Lower lobe of right lung (tissue), 2 donors: ENCODE results near the gene BCKDHB. TPM values are rescaled to one million over a fixed set of nuclear protein-coding genes. Genes with fewer than 3 reads are reported as not detected.
A peak's percentile ranks its signal among the peaks of the same experiment; 100 is the strongest.

Experiments used
- ATAC-seq, 2 donors: fragments of 200-7000 bp; cut with Tn5 transposase; one replicate each; pipeline ENCODE4 v1.9.1; 2020 to 2022; ENCODE audit warnings: mild to moderate bottlenecking in 2 of 2, moderate library complexity in 2 of 2
- DNase-seq: peaks from one replicate; pipeline ENCODE4 v3.0.0-alpha.2; 2020
- H3K27ac ChIP-seq: fragments of 200-600 bp; one replicate; pipeline ENCODE4 v1.8.0; 2022
- H3K27me3 ChIP-seq: fragments of 200-600 bp; one replicate; pipeline ENCODE4 v1.8.0; 2022; ENCODE audit warnings: low read depth
- H3K36me3 ChIP-seq: fragments of 200-600 bp; one replicate; pipeline ENCODE4 v1.8.0; 2022; ENCODE audit warnings: mild to moderate bottlenecking
- H3K4me1 ChIP-seq: fragments of 200-600 bp; one replicate; pipeline ENCODE4 v1.8.0; 2022
- H3K4me3 ChIP-seq: fragments of 200-600 bp; one replicate; pipeline ENCODE4 v1.8.0; 2022; ENCODE audit warnings: mild to moderate bottlenecking
- H3K9me3 ChIP-seq: fragments of 200-600 bp; one replicate; pipeline ENCODE4 v1.8.0; 2022
- CTCF ChIP-seq: fragments of 200-600 bp; IDR thresholded peaks from one replicate; pipeline ENCODE4 v1.8.0; 2022; ENCODE audit warnings: antibody characterized with exemption, mild to moderate bottlenecking
- intact Hi-C: fragments of 100-400 bp; cut with DNase I; formaldehyde crosslinking; loops from one replicate; pipeline ENCODE4 v1.11.0; 2022
- total RNA-seq: library from RNA; stranded (reverse); fragmentation: NEBNext Ultra II Directional; extraction: Animal tissue kit (Norgen Biotek cat#: 25700); gene quantifications from one replicate; pipeline ENCODE4 v1.2.1, GENCODE V29; 2021
- donor health status: DM: no; HTN: yes; CAD: no; lungs with severe emphysema.

The BCKDHB gene
- total RNA-seq, 1 donor from 2014 or later = 13.8 TPM

GRCh38 chr6:80151635-80152034 is 45.2 kb downstream of the BCKDHB start:
- H3K9me3 ChIP-seq = no peaks in the 10 kb centered on the region
- H3K27me3 ChIP-seq = no peaks in the 10 kb centered on the region
- H3K27ac ChIP-seq = no peak overlapping the region
- H3K4me3 ChIP-seq = no peak overlapping the region
- no peak for DNase-seq
- TF ChIP-seq CTCF = no peak
- no peak for ATAC-seq
- H3K4me1 ChIP-seq = no peaks in the 10 kb centered on the region
- no peaks in the 10 kb centered on the region for H3K36me3 ChIP-seq
- intact Hi-C loops = no loop called here

- ATAC-seq = no peak
- no peak for DNase-seq
- Histone ChIP-seq H3K4me1 (no peaks in the 10 kb centered on the region), H3K27ac (no peak overlapping the region), H3K9me3 (no peaks in the 10 kb centered on the region), H3K36me3 (no peaks in the 10 kb centered on the region), H3K4me3 (no peak overlapping the region), H3K27me3 (no peaks in the 10 kb centered on the region)
- intact Hi-C loops = no loop called here
- TF ChIP-seq CTCF = no peak
Measured at GRCh38 chr6:80154160-80154559, 47.7 kb downstream of the BCKDHB start.

- ATAC-seq = no peak
- Histone ChIP-seq H3K9me3 (no peaks in the 10 kb centered on the region), H3K4me3 (no peak overlapping the region), H3K36me3 (no peaks in the 10 kb centered on the region), H3K27ac (no peak overlapping the region), H3K27me3 (no peaks in the 10 kb centered on the region), H3K4me1 (no peaks in the 10 kb centered on the region)
- no peak for TF ChIP-seq CTCF
- DNase-seq = no peak
- intact Hi-C loops = no loop called here
Measured at GRCh38 chr6:80156221-80156620, 49.8 kb downstream of the BCKDHB start.

GRCh38 chr6:80158478-80158989 is 52.1 kb downstream of the BCKDHB start:
- ATAC-seq (no peak), DNase-seq (no peak)
- Histone ChIP-seq H3K27ac (no peak overlapping the region), H3K4me3 (no peak overlapping the region), H3K27me3 (no peaks in the 10 kb centered on the region), H3K4me1 (no peaks in the 10 kb centered on the region), H3K9me3 (no peaks in the 10 kb centered on the region), H3K36me3 (no peaks in the 10 kb centered on the region)
- intact Hi-C loops = no loop called here
- no peak for TF ChIP-seq CTCF

- Histone ChIP-seq H3K4me1 (no peaks in the 10 kb centered on the region), H3K9me3 (no peaks in the 10 kb centered on the region), H3K27ac (no peak overlapping the region), H3K4me3 (no peak overlapping the region), H3K27me3 (no peaks in the 10 kb centered on the region), H3K36me3 (no peaks in the 10 kb centered on the region)
- intact Hi-C loops = no loop called here
- ATAC-seq = no peak
- no peak for TF ChIP-seq CTCF
- no peak for DNase-seq
Measured at GRCh38 chr6:80161434-80161833, 55.0 kb downstream of the BCKDHB start.

GRCh38 chr6:80163754-80164187 is 57.3 kb downstream of the BCKDHB start:
- TF ChIP-seq CTCF = no peak
- ATAC-seq (peak in 1 of 2 donors; percentile 37), DNase-seq (no peak)
- intact Hi-C loops = no loop called here
- Histone ChIP-seq H3K27ac (no peak overlapping the region), H3K27me3 (no peaks in the 10 kb centered on the region), H3K36me3 (no peaks in the 10 kb centered on the region), H3K4me1 (no peaks in the 10 kb centered on the region), H3K4me3 (no peak overlapping the region), H3K9me3 (no peaks in the 10 kb centered on the region)
